GM12878 (cell line): Measurements from ENCODE around the gene EMB. TPM values are rescaled to one million over a fixed set of nuclear protein-coding genes. Genes with fewer than 3 reads are reported as not detected.

ENCODE experiments used
- ATAC-seq: fragments of 200-7000 bp; cut with Tn5 transposase; 3 replicates; pipeline ENCODE4 v1.9.1; 2020; ENCODE audit warnings: mild to moderate bottlenecking, moderate library complexity
- BruUV-seq: library from RNA; stranded (reverse); fragments of 400-500 nt; replicated peaks from 2 replicates; lab custom pipeline; 2021; lab: Mats Ljungman, UMichigan
- CTCF ChIA-PET: fragments of 300-600 bp; sonication (Branson Sonifier 250); formaldehyde crosslinking; extraction: SDS; loops from one replicate; lab custom pipeline; 2021; ENCODE audit warnings: inconsistent platforms; lab: Yijun Ruan, JAX
- POLR2A ChIA-PET: fragments of 350-600 bp; formaldehyde crosslinking; extraction: SDS; loops from one replicate; lab custom pipeline; 2021; ENCODE audit warnings: inconsistent platforms; lab: Charles Lee
- RAD21 ChIA-PET: fragments of 300-600 bp; sonication (Branson Sonifier 250); formaldehyde crosslinking; loops from one replicate; lab custom pipeline; 2023; ENCODE audit warnings: antibody characterized with exemption; ENCODE audit not compliant: unreplicated experiment; lab: Charles Lee
- SMC1A ChIA-PET: fragments of 300-600 bp; sonication (Branson Sonifier 250); formaldehyde crosslinking; loops from one replicate; lab custom pipeline; 2023; ENCODE audit not compliant: unreplicated experiment, uncharacterized antibody; lab: Charles Lee
- DNase-seq: peaks from one replicate; pipeline ENCODE4 v3.0.0-alpha.2; 2011; ENCODE audit warnings: low read depth, low spot score
- FAIRE-seq: peaks from 3 replicates; lab custom pipeline; 2011; peaks lifted over from hg19 to GRCh38; lab: Jason Lieb, UNC
- H2AFZ ChIP-seq: 2 replicates; pipeline ENCODE4 v1.6.0; 2011; ENCODE audit warnings: low read depth, low read length, control low read depth; ENCODE audit not compliant: control insufficient read depth
- H3K27ac ChIP-seq: 2 replicates; pipeline ENCODE4 v1.5.1; 2011; ENCODE audit warnings: control low read depth; ENCODE audit not compliant: control insufficient read depth, insufficient read depth
- H3K27me3 ChIP-seq, 2 experiments: replicated peaks in 1 of 2; 2 replicates each; pipeline versions ENCODE4 v1.6.0 to v1.6.1; 2011; ENCODE audit warnings: low read length in 1 of 2; ENCODE audit not compliant: control insufficient read depth in 2 of 2, insufficient read depth in 2 of 2
- H3K36me3 ChIP-seq, 2 experiments: 2 replicates each; pipeline ENCODE4 v1.5.1; 2011; ENCODE audit warnings: low read length in 1 of 2; ENCODE audit not compliant: control insufficient read depth in 2 of 2, insufficient read depth in 2 of 2
- H3K4me1 ChIP-seq: 2 replicates; pipeline ENCODE4 v1.6.1; 2011; ENCODE audit warnings: mild to moderate bottlenecking, low read length, moderate library complexity, mixed read lengths; ENCODE audit not compliant: control insufficient read depth, insufficient read depth
- H3K4me2 ChIP-seq: 2 replicates; pipeline ENCODE4 v1.6.0; 2011; ENCODE audit warnings: control low read depth; ENCODE audit not compliant: control insufficient read depth, insufficient read depth
- H3K4me3 ChIP-seq: fragments of 200-600 bp; sonication (generic); 2 replicates; pipeline ENCODE4 v1.5.1; 2016
- H3K79me2 ChIP-seq: 2 replicates; pipeline ENCODE4 v1.6.0; 2011; ENCODE audit warnings: low read length; ENCODE audit not compliant: control insufficient read depth, insufficient read depth
- H3K9ac ChIP-seq: 2 replicates; pipeline ENCODE4 v1.8.0; 2011; ENCODE audit warnings: low read length, control low read depth, mixed read lengths; ENCODE audit not compliant: control insufficient read depth, insufficient read depth
- H3K9me3 ChIP-seq: replicated peaks from 3 replicates; pipeline ENCODE4 v1.5.1; 2011; ENCODE audit warnings: mild to moderate bottlenecking, low read length; ENCODE audit not compliant: control insufficient read depth, insufficient read depth
- H4K20me1 ChIP-seq: 2 replicates; pipeline ENCODE4 v1.6.0; 2011; ENCODE audit not compliant: control insufficient read depth, insufficient read depth
- BACH1 ChIP-seq: fragments of 450-650 bp; IDR thresholded peaks from 2 replicates; pipeline ENCODE4 v1.6.1; 2017; ENCODE audit warnings: mild to moderate bottlenecking, borderline replicate concordance
- CHD4 ChIP-seq: fragments of 200-600 bp; sonication (generic); IDR thresholded peaks from 2 replicates; pipeline ENCODE4 v1.6.1; 2016; ENCODE audit warnings: mild to moderate bottlenecking
- ETV6 ChIP-seq, 2 experiments: fragments of 450-650 bp in 1 of 2; IDR thresholded peaks in 1 of 2; conservative IDR thresholded peaks in 1 of 2; 2 replicates each; pipeline ENCODE4 v1.6.1; 2014; ENCODE audit warnings: antibody characterized with exemption in 1 of 2, borderline replicate concordance in 1 of 2, low read depth in 1 of 2, mild to moderate bottlenecking in 1 of 2, moderate library complexity in 1 of 2
- EZH2 ChIP-seq: IDR thresholded peaks from 2 replicates; pipeline ENCODE4 v1.6.1; 2012; ENCODE audit warnings: low read depth, mild to moderate bottlenecking, control low read depth, inconsistent platforms, low read length, borderline replicate concordance; ENCODE audit not compliant: control insufficient read depth
- FOXM1 ChIP-seq: IDR thresholded peaks from 2 replicates; pipeline ENCODE4 v1.6.1; 2012; ENCODE audit warnings: low read depth, mild to moderate bottlenecking, inconsistent platforms, low read length, moderate library complexity
- JUND ChIP-seq: IDR thresholded peaks from 2 replicates; pipeline ENCODE4 v1.6.1; 2012; ENCODE audit warnings: low read depth, mild to moderate bottlenecking, low read length, improper control_type of control experiment, moderate library complexity
- MEF2A ChIP-seq: IDR thresholded peaks from 2 replicates; pipeline ENCODE4 v1.6.1; 2011; ENCODE audit warnings: low read depth, mild to moderate bottlenecking, low read length, moderate library complexity; ENCODE audit not compliant: insufficient read depth
- PAX8 ChIP-seq: fragments of 450-650 bp; IDR thresholded peaks from 2 replicates; pipeline ENCODE4 v1.6.1; 2017; ENCODE audit warnings: mild to moderate bottlenecking, moderate library complexity
- RAD51 ChIP-seq: fragments of 450-650 bp; IDR thresholded peaks from 2 replicates; pipeline ENCODE4 v1.6.1; 2016; ENCODE audit warnings: moderate library complexity, mild to moderate bottlenecking, inconsistent platforms
- RBBP5 ChIP-seq: fragments of 200-600 bp; sonication (generic); conservative IDR thresholded peaks from 2 replicates; pipeline ENCODE4 v1.6.1; 2016
- RELA ChIP-seq: fragments of 450-650 bp; IDR thresholded peaks from 2 replicates; pipeline ENCODE4 v1.8.0; 2014; ENCODE audit warnings: borderline replicate concordance; ENCODE audit not compliant: partially characterized antibody
- SIX5 ChIP-seq: IDR thresholded peaks from 2 replicates; pipeline ENCODE4 v1.6.1; 2011; ENCODE audit warnings: mild to moderate bottlenecking, low read depth, low read length, moderate library complexity; ENCODE audit not compliant: severe bottlenecking
- TBL1XR1 ChIP-seq: IDR thresholded peaks from 2 replicates; pipeline ENCODE4 v1.6.1; 2012; ENCODE audit warnings: low read depth, low read length, improper control_type of control experiment
- TCF12 ChIP-seq: IDR thresholded peaks from 2 replicates; pipeline ENCODE4 v1.6.1; 2011; ENCODE audit warnings: low read depth, mild to moderate bottlenecking, low read length
- WGBS: methylation state at CpG from one replicate; pipeline ENCODE4 v1.1.6; 2016; ENCODE audit warnings: low lambda C conversion rate; ENCODE audit not compliant: insufficient replicate concordance, insufficient coverage; ENCODE audit errors: missing lambda C conversion rate; 5-methylcytosine and 5-hydroxymethylcytosine counted together
- in situ Hi-C: fragments of 300-500 bp; cut with MboI; formaldehyde crosslinking; loops from 9 replicates; pipeline ENCODE4 v1.14.3; 2018; ENCODE audit warnings: mixed read lengths
- intact Hi-C: fragments of 100-400 bp; cut with micrococcal nuclease; formaldehyde crosslinking; loops from one replicate; pipeline ENCODE4 v1.14.2; 2022; ENCODE audit not compliant: unreplicated experiment
- polyA plus RNA-seq, 11 experiments: library from polyadenylated mRNA; depleted of rRNA in 4 of 11; unstranded in 6 of 11; stranded (reverse) in 5 of 11; fragments of >200 nt; fragmentation: Nextera tagmentation in 4 of 11; fragmentation: Illumina TruSeq in 1 of 11; extraction: Ambion mirVana in 4 of 11; extraction: Trizol in 1 of 11; gene quantifications; 1 replicate in 1 of 11; 2 replicates in 10 of 11; pipeline versions ENCODE4 v1.2.1 to v1.2.3, GENCODE V29; 2011 to 2016; ENCODE audit warnings: inconsistent platforms in 2 of 11, missing spikeins in 2 of 11, low read depth in 1 of 11
- total RNA-seq, 4 experiments: library from RNA; depleted of rRNA in 3 of 4; stranded (reverse); fragments of >200 nt in 3 of 4; fragmentation: Illumina TruSeq in 1 of 4; extraction: Trizol in 1 of 4; gene quantifications; 2 replicates each; pipeline versions ENCODE4 v1.2.1 to v1.2.3, GENCODE V29; 2013 to 2021
- TF ChIP-seq, protein P1 (sequence below): fragments of 450-650 bp; IDR thresholded peaks from 2 replicates; pipeline ENCODE4 v1.6.1; 2017; ENCODE audit warnings: mild to moderate bottlenecking, moderate library complexity
- TF ChIP-seq, protein P2 (sequence below): fragments of 450-650 bp; IDR thresholded peaks from 2 replicates; pipeline ENCODE4 v1.6.1; 2017; ENCODE audit warnings: mild to moderate bottlenecking
- TF ChIP-seq, protein P3 (sequence below): fragments of 450-650 bp; formaldehyde crosslinking; IDR thresholded peaks from 2 replicates; pipeline ENCODE4 v1.4.0; 2022; ENCODE audit warnings: mild to moderate bottlenecking, moderate library complexity

EMB gene
- total and polyA plus RNA-seq, 10 of the 15 experiments (the other 5 are each of a cell fraction or from before 2014, with no cell fraction given), result 7.0 to 48.9 (median 37.7) TPM

DNA sequence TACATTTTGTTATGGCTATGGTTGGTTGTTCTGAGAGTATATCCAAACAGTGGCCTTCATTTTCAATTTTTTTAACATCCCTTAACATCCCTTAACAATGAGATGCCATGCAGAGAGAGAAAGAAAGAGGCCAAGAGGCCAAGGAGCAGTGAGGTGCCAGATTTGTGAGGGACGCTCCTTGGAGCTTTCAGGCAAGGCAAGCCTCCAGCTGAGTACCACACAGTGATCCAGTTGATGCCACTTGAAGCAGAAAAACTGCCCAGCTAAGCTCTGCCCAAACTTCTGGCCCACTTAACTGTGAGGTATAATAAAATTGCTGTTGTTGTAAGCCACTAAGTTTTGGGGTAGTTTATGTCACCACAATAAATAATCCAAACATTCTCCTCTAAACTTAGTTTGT, 22.6 kb upstream of the EMB start:
- no peak for DNase-seq
- H3K9ac ChIP-seq, result no peak overlapping the region
- intact Hi-C loops, result no loop called here
- ChIA-PET RAD21 (no interaction called here), POLR2A (no interaction called here), CTCF (no interaction called here), SMC1A (interaction anchor here (1.0 kb wide), 1 partner anchor 32 kb away, joined by 3 read pairs; no protein-coding TSS in a partner anchor)
- no peaks in the 10 kb centered on the region for H3K9me3 ChIP-seq
- H3K27me3 ChIP-seq, result no peaks in the 10 kb centered on the region
- no peak for FAIRE-seq
- in situ Hi-C loops, result no loop called here
- H4K20me1 ChIP-seq, result no peaks in the 10 kb centered on the region
- TF ChIP-seq ETV6 (conservative IDR thresholded peaks at IDR 0.05 in 1 of 2, IDR thresholded peaks at IDR 0.05 in 1 of 2; ENCODE audit: borderline replicate concordance in 1 of 2, low read depth in 1 of 2) (no peak), FOXM1 (no peak), MEF2A (no peak), TBL1XR1 (no peak), EZH2 (no peak), JUND (no peak), RAD51 (no peak), CHD4 (no peak), RBBP5 (no peak), PAX8 (no peak), BACH1 (no peak), SIX5 (no peak), RELA (no peak), TCF12 (no peak)
- TF ChIP-seq, protein P1, sequence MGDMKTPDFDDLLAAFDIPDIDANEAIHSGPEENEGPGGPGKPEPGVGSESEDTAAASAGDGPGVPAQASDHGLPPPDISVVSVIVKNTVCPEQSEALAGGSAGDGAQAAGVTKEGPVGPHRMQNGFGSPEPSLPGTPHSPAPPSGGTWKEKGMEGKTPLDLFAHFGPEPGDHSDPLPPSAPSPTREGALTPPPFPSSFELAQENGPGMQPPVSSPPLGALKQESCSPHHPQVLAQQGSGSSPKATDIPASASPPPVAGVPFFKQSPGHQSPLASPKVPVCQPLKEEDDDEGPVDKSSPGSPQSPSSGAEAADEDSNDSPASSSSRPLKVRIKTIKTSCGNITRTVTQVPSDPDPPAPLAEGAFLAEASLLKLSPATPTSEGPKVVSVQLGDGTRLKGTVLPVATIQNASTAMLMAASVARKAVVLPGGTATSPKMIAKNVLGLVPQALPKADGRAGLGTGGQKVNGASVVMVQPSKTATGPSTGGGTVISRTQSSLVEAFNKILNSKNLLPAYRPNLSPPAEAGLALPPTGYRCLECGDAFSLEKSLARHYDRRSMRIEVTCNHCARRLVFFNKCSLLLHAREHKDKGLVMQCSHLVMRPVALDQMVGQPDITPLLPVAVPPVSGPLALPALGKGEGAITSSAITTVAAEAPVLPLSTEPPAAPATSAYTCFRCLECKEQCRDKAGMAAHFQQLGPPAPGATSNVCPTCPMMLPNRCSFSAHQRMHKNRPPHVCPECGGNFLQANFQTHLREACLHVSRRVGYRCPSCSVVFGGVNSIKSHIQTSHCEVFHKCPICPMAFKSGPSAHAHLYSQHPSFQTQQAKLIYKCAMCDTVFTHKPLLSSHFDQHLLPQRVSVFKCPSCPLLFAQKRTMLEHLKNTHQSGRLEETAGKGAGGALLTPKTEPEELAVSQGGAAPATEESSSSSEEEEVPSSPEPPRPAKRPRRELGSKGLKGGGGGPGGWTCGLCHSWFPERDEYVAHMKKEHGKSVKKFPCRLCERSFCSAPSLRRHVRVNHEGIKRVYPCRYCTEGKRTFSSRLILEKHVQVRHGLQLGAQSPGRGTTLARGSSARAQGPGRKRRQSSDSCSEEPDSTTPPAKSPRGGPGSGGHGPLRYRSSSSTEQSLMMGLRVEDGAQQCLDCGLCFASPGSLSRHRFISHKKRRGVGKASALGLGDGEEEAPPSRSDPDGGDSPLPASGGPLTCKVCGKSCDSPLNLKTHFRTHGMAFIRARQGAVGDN, result no peak
- TF ChIP-seq, protein P2, sequence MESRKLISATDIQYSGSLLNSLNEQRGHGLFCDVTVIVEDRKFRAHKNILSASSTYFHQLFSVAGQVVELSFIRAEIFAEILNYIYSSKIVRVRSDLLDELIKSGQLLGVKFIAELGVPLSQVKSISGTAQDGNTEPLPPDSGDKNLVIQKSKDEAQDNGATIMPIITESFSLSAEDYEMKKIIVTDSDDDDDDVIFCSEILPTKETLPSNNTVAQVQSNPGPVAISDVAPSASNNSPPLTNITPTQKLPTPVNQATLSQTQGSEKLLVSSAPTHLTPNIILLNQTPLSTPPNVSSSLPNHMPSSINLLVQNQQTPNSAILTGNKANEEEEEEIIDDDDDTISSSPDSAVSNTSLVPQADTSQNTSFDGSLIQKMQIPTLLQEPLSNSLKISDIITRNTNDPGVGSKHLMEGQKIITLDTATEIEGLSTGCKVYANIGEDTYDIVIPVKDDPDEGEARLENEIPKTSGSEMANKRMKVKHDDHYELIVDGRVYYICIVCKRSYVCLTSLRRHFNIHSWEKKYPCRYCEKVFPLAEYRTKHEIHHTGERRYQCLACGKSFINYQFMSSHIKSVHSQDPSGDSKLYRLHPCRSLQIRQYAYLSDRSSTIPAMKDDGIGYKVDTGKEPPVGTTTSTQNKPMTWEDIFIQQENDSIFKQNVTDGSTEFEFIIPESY, result no peak
- TF ChIP-seq, protein P3, sequence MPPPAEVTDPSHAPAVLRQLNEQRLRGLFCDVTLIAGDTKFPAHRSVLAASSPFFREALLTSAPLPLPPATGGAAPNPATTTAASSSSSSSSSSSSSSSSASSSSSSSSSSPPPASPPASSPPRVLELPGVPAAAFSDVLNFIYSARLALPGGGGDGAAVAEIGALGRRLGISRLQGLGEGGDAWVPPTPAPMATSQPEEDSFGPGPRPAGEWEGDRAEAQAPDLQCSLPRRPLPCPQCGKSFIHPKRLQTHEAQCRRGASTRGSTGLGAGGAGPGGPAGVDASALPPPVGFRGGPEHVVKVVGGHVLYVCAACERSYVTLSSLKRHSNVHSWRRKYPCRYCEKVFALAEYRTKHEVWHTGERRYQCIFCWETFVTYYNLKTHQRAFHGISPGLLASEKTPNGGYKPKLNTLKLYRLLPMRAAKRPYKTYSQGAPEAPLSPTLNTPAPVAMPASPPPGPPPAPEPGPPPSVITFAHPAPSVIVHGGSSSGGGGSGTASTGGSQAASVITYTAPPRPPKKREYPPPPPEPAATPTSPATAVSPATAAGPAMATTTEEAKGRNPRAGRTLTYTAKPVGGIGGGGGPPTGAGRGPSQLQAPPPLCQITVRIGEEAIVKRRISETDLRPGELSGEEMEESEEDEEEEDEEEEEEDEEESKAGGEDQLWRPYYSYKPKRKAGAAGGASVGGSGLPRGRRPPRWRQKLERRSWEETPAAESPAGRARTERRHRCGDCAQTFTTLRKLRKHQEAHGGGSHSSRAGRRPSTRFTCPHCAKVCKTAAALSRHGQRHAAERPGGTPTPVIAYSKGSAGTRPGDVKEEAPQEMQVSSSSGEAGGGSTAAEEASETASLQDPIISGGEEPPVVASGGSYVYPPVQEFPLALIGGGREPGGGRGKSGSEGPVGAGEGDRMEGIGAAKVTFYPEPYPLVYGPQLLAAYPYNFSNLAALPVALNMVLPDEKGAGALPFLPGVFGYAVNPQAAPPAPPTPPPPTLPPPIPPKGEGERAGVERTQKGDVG, result no peak
- H3K36me3 ChIP-seq, result no peaks in the 10 kb centered on the region
- WGBS, result 9% methylated on average over 1 of the region's 1 CpG
- no peak for ATAC-seq
- no peak overlapping the region for H2AFZ ChIP-seq
- H3K4me2 ChIP-seq, result no peak overlapping the region
- BruUV-seq, result no TSS peak
- no peak overlapping the region for H3K27ac ChIP-seq
- H3K4me1 ChIP-seq, result no peaks in the 10 kb centered on the region
- no peaks in the 10 kb centered on the region for H3K79me2 ChIP-seq
- H3K4me3 ChIP-seq, result no peak overlapping the region
